Natural killer cell (primary cell): ENCODE results near the gene CHCHD3. TPM values are rescaled to one million over a fixed set of nuclear protein-coding genes. Genes with fewer than 3 reads are reported as not detected.

ENCODE experiments used
- ATAC-seq, 3 donors: fragments of 150-1000 bp in 2 of 3; fragments of 200-7000 bp in 1 of 3; cut with Tn5 transposase; 1 replicate in 1 of 3; 2 replicates in 2 of 3; pipeline ENCODE4 v1.10.0; 2021; ENCODE audit warnings: mild to moderate bottlenecking in 2 of 3, moderate library complexity in 2 of 3
- DNase-seq, 2 donors: peaks; one replicate each; pipeline versions ENCODE4 v3.0.0 to v3.0.0-alpha.2; 2013 to 2021; ENCODE audit warnings: mixed read lengths in 1 of 2
- H3K27ac ChIP-seq: one replicate; pipeline ENCODE4 v1.5.1; 2013; ENCODE audit warnings: mild to moderate bottlenecking, low read length
- H3K27me3 ChIP-seq: one replicate; pipeline ENCODE4 v1.6.1; 2013; ENCODE audit warnings: low read length; ENCODE audit not compliant: control insufficient read depth, insufficient read depth
- H3K36me3 ChIP-seq: one replicate; pipeline ENCODE4 v1.6.1; 2013; ENCODE audit warnings: low read length; ENCODE audit not compliant: control insufficient read depth, insufficient read depth
- H3K4me1 ChIP-seq: one replicate; pipeline ENCODE4 v1.6.1; 2013; ENCODE audit warnings: low read length; ENCODE audit not compliant: control insufficient read depth, insufficient read depth
- H3K4me3 ChIP-seq: one replicate; pipeline ENCODE4 v1.5.1; 2013; ENCODE audit warnings: low read length
- H3K9me3 ChIP-seq: one replicate; pipeline ENCODE4 v1.6.1; 2013; ENCODE audit warnings: low read length; ENCODE audit not compliant: control insufficient read depth, insufficient read depth
- H3K27ac Mint-ChIP-seq, 2 donors: one replicate each; pipeline ENCODE4 v1.8.0; 2022; ENCODE audit warnings: mild to moderate bottlenecking in 2 of 2, mixed read lengths in 2 of 2, moderate library complexity in 1 of 2
- H3K27me3 Mint-ChIP-seq, 2 donors: one replicate each; pipeline ENCODE4 v1.8.0; 2022; ENCODE audit warnings: low read depth in 2 of 2, mixed read lengths in 2 of 2
- H3K36me3 Mint-ChIP-seq: one replicate; pipeline ENCODE4 v1.8.0; 2022; ENCODE audit warnings: mixed read lengths
- H3K4me1 Mint-ChIP-seq, 2 donors: one replicate each; pipeline ENCODE4 v1.8.0; 2022; ENCODE audit warnings: mixed read lengths in 2 of 2
- H3K4me3 Mint-ChIP-seq: one replicate; pipeline ENCODE4 v1.8.0; 2022; ENCODE audit warnings: mild to moderate bottlenecking, moderate library complexity, mixed read lengths
- H3K9me3 Mint-ChIP-seq, 2 donors: one replicate each; pipeline ENCODE4 v1.8.0; 2022; ENCODE audit warnings: mixed read lengths in 2 of 2
- CTCF ChIP-seq: fragments of 200-600 bp; IDR thresholded peaks from one replicate; pipeline ENCODE4 v1.8.0; 2022; ENCODE audit warnings: antibody characterized with exemption
- WGBS: methylation state at CpG from one replicate; pipeline ENCODE4 v1.1.7; 2013; ENCODE audit warnings: missing lambda C conversion rate; ENCODE audit not compliant: insufficient coverage; 5-methylcytosine and 5-hydroxymethylcytosine counted together
- intact Hi-C: fragments of 100-400 bp; cut with micrococcal nuclease; formaldehyde crosslinking; loops from one replicate; pipeline ENCODE4 v1.14.2; 2022
- total RNA-seq, 4 donors: library from RNA; stranded (reverse); fragments of 120-200 nt in 1 of 4; gene quantifications; one replicate each; pipeline versions ENCODE4 v1.2.3 to v1.2.4, GENCODE V29; 2013 to 2022

Gene CHCHD3
- total RNA-seq, 3 donors from 2014 or later (not counting 1 experiment from before 2014, with no cell fraction given): 35.2 to 41.0 (median 35.9) TPM

- Mint-ChIP-seq H3K9me3 (no peaks in the 10 kb centered on the region), H3K36me3 (no peaks in the 10 kb centered on the region), H3K4me1 (peaks cover 33 to 41% of the 10 kb centered on the region in 2 donors), H3K27me3 (peaks cover 2 to 7% of the 10 kb centered on the region in 2 donors), H3K27ac (peak overlapping the region; percentile 89 to 94), H3K4me3 (peak overlapping the region; percentile 93)
- DNase-seq (no peak), ATAC-seq (no peak)
- intact Hi-C loops: loop anchor here (10.0 kb wide), 1 partner anchor 1564 kb away; the partner anchor contains the start of gene BPGM
- H3K36me3 ChIP-seq: no peaks in the 10 kb centered on the region
- no peaks in the 10 kb centered on the region for H3K9me3 ChIP-seq
- H3K27me3 ChIP-seq: no peaks in the 10 kb centered on the region
- H3K27ac ChIP-seq: peak overlapping the region; percentile 84
- H3K4me3 ChIP-seq: peak overlapping the region; percentile 93
- WGBS: 15% methylated on average over 8 of the region's 8 CpGs
- no peak for TF ChIP-seq CTCF
- H3K4me1 ChIP-seq: peaks cover 8% of the 10 kb centered on the region
These were observed 731 bp downstream of the CHCHD3 start for GRCh38 chr7:133081119-133081598.

GRCh38 chr7:133079296-133079695 is 2.6 kb downstream of the CHCHD3 start:
- H3K27ac Mint-ChIP-seq: peak overlapping the region in 1 of 2 donors; percentile 9

GRCh38 chr7:133077394-133077793 is 4.5 kb downstream of the CHCHD3 start:
- WGBS: 98% methylated on average over 4 of the region's 4 CpGs

More at GRCh38 chr7:133079296-133079695, 2.6 kb downstream of the CHCHD3 start:
- Mint-ChIP-seq H3K4me1 (peaks cover 38 to 48% of the 10 kb centered on the region in 2 donors), H3K4me3 (peak overlapping the region; percentile 41), H3K9me3 (no peaks in the 10 kb centered on the region), H3K27me3 (no peaks in the 10 kb centered on the region), H3K36me3 (no peaks in the 10 kb centered on the region)
- DNase-seq (no peak), ATAC-seq (no peak)
- H3K36me3 ChIP-seq: no peaks in the 10 kb centered on the region
- H3K4me3 ChIP-seq: no peak overlapping the region
- no peaks in the 10 kb centered on the region for H3K9me3 ChIP-seq
- WGBS: 93% methylated on average over 3 of the region's 5 CpGs
- no peak overlapping the region for H3K27ac ChIP-seq
- no peak for TF ChIP-seq CTCF
- intact Hi-C loops: no loop called here
- peaks cover 8% of the 10 kb centered on the region for H3K4me1 ChIP-seq
- no peaks in the 10 kb centered on the region for H3K27me3 ChIP-seq

More at GRCh38 chr7:133077394-133077793, 4.5 kb downstream of the CHCHD3 start:
- Histone ChIP-seq H3K9me3 (no peaks in the 10 kb centered on the region), H3K36me3 (no peaks in the 10 kb centered on the region), H3K27me3 (no peaks in the 10 kb centered on the region), H3K4me3 (no peak overlapping the region), H3K27ac (no peak overlapping the region), H3K4me1 (peaks cover 8% of the 10 kb centered on the region)
- Mint-ChIP-seq H3K36me3 (no peaks in the 10 kb centered on the region), H3K4me1 (peaks cover 46 to 63% of the 10 kb centered on the region in 2 donors), H3K4me3 (no peak overlapping the region), H3K27ac (no peak overlapping the region), H3K27me3 (no peaks in the 10 kb centered on the region), H3K9me3 (no peaks in the 10 kb centered on the region)
- intact Hi-C loops: no loop called here
- ATAC-seq: no peak
- no peak for TF ChIP-seq CTCF
- no peak for DNase-seq
